H1 (cell line): ENCODE data around the gene TAMALIN. TPM values are rescaled to one million over a fixed set of nuclear protein-coding genes. Genes with fewer than 3 reads are reported as not detected.

Experiments
- CTCF ChIA-PET: fragments of 300-600 bp; sonication (Branson Sonifier 250); formaldehyde crosslinking; loops from one replicate; lab custom pipeline; 2021; ENCODE audit not compliant: partially characterized antibody; lab: Charles Lee
- POLR2A ChIA-PET: fragments of 300-600 bp; sonication (Branson Sonifier 250); formaldehyde crosslinking; loops from one replicate; lab custom pipeline; 2021; ENCODE audit warnings: inconsistent platforms; ENCODE audit not compliant: partially characterized antibody; lab: Charles Lee
- DNase-seq, 2 experiments: peaks; one replicate each; pipeline versions ENCODE4 v3.0.0 to v3.0.0-alpha.2; 2010 to 2022; ENCODE audit warnings: low spot score in 2 of 2, low read depth in 1 of 2, mixed read lengths in 1 of 2
- FAIRE-seq: peaks from 2 replicates; lab custom pipeline; 2011; peaks lifted over from hg19 to GRCh38; lab: Jason Lieb, UNC
- H2AFZ ChIP-seq: 2 replicates; pipeline ENCODE4 v1.8.1; 2012; ENCODE audit warnings: low read length, inconsistent platforms
- H2AK5ac ChIP-seq: 2 replicates; pipeline ENCODE4 v1.6.1; 2013; ENCODE audit warnings: low read depth, low read length
- H2BK120ac ChIP-seq: replicated peaks from 2 replicates; pipeline ENCODE3; 2013; ENCODE audit warnings: low read depth, low read length, inconsistent platforms
- H2BK12ac ChIP-seq: 2 replicates; pipeline ENCODE4 v1.6.1; 2013; ENCODE audit warnings: low read depth, low read length
- H2BK15ac ChIP-seq: 2 replicates; pipeline ENCODE4 v1.6.1; 2013; ENCODE audit warnings: low read length
- H2BK20ac ChIP-seq: 2 replicates; pipeline ENCODE4 v1.6.1; 2013; ENCODE audit warnings: low read length
- H2BK5ac ChIP-seq: 2 replicates; pipeline ENCODE4 v1.6.1; 2013; ENCODE audit warnings: low read depth, low read length
- H3K14ac ChIP-seq: 2 replicates; pipeline ENCODE4 v1.6.1; 2013; ENCODE audit warnings: inconsistent platforms; ENCODE audit not compliant: insufficient read length
- H3K18ac ChIP-seq: 2 replicates; pipeline ENCODE4 v1.6.1; 2013; ENCODE audit warnings: low read length; ENCODE audit errors: extremely low read depth
- H3K23ac ChIP-seq: 2 replicates; pipeline ENCODE4 v1.6.1; 2013; ENCODE audit warnings: inconsistent platforms; ENCODE audit not compliant: insufficient read length
- H3K23me2 ChIP-seq: 2 replicates; pipeline ENCODE4 v1.6.1; 2013; ENCODE audit warnings: low read depth, low read length
- H3K27ac ChIP-seq: 2 replicates; pipeline ENCODE4 v1.6.1; 2011; ENCODE audit warnings: low read depth, low read length, inconsistent platforms
- H3K27me3 ChIP-seq, 4 experiments: replicated peaks in 1 of 4; 1 replicate in 1 of 4; 2 replicates in 3 of 4; pipeline versions ENCODE4 v1.6.1 to v1.8.1; 2011 to 2013; ENCODE audit warnings: low read length in 3 of 4, mild to moderate bottlenecking in 3 of 4, inconsistent platforms in 2 of 4, mixed read lengths in 2 of 4, moderate library complexity in 1 of 4; ENCODE audit not compliant: control insufficient read depth in 3 of 4, insufficient read depth in 3 of 4; ENCODE audit errors: extremely low read depth in 1 of 4
- H3K36me3 ChIP-seq, 4 experiments: 2 replicates each; pipeline versions ENCODE4 v1.6.1 to v1.8.1; 2011 to 2013; ENCODE audit warnings: mild to moderate bottlenecking in 4 of 4, low read length in 3 of 4, moderate library complexity in 2 of 4, control low read depth in 1 of 4, inconsistent platforms in 1 of 4; ENCODE audit not compliant: insufficient read depth in 4 of 4, control insufficient read depth in 2 of 4
- H3K4ac ChIP-seq: replicated peaks from 2 replicates; pipeline ENCODE3; 2013; ENCODE audit warnings: low read length, low read depth, mixed read lengths, inconsistent platforms; ENCODE audit not compliant: insufficient read length
- H3K4me1 ChIP-seq, 4 experiments: replicated peaks in 1 of 4; 1 replicate in 1 of 4; 2 replicates in 3 of 4; pipeline versions ENCODE4 v1.6.1 to v1.8.1; 2011 to 2013; ENCODE audit warnings: low read length in 3 of 4, inconsistent platforms in 2 of 4, mixed read lengths in 1 of 4; ENCODE audit not compliant: insufficient read depth in 4 of 4, control insufficient read depth in 3 of 4
- H3K4me2 ChIP-seq, 2 experiments: 2 replicates each; pipeline versions ENCODE4 v1.6.1 to v1.8.1; 2011 to 2013; ENCODE audit warnings: low read depth in 2 of 2, low read length in 2 of 2, control low read depth in 1 of 2, inconsistent platforms in 1 of 2, mild to moderate bottlenecking in 1 of 2; ENCODE audit not compliant: insufficient read depth in 1 of 2
- H3K4me3 ChIP-seq, 4 experiments: fragments of 200-600, 300-600 bp in 1 of 4; sonication (generic), shearing (Covaris generic), sonication (Bioruptor Twin) in 1 of 4; 2 replicates each; pipeline versions ENCODE4 v1.5.1 to v1.8.1; 2011 to 2016; ENCODE audit warnings: low read length in 4 of 4, low read depth in 3 of 4, control low read depth in 2 of 4, inconsistent platforms in 2 of 4, mild to moderate bottlenecking in 2 of 4, mixed read lengths in 1 of 4, moderate library complexity in 1 of 4; ENCODE audit not compliant: insufficient read depth in 2 of 4; ENCODE audit errors: extremely low read depth in 1 of 4
- H3K56ac ChIP-seq: replicated peaks from 2 replicates; pipeline ENCODE3; 2013; ENCODE audit warnings: low read depth, mild to moderate bottlenecking, mixed read lengths, low read length, inconsistent platforms; ENCODE audit not compliant: insufficient read length
- H3K79me1 ChIP-seq: 2 replicates; pipeline ENCODE4 v1.6.1; 2013; ENCODE audit warnings: low read depth, low read length, control low read depth
- H3K79me2 ChIP-seq, 2 experiments: 2 replicates each; pipeline versions ENCODE4 v1.6.1 to v1.8.1; 2012 to 2013; ENCODE audit warnings: low read length in 2 of 2, mild to moderate bottlenecking in 2 of 2, inconsistent platforms in 1 of 2; ENCODE audit not compliant: insufficient read depth in 2 of 2, control insufficient read depth in 1 of 2
- H3K9ac ChIP-seq, 4 experiments: replicated peaks in 1 of 4; 1 replicate in 1 of 4; 2 replicates in 3 of 4; pipeline versions ENCODE4 v1.6.1 to v1.8.1; 2011 to 2013; ENCODE audit warnings: low read depth in 3 of 4, low read length in 3 of 4, control low read depth in 2 of 4, mild to moderate bottlenecking in 2 of 4, moderate library complexity in 2 of 4, inconsistent platforms in 1 of 4; ENCODE audit errors: extremely low read depth in 1 of 4
- H3K9me3 ChIP-seq, 2 experiments: 2 replicates each; pipeline versions ENCODE4 v1.6.1 to v1.8.1; 2012 to 2013; ENCODE audit warnings: mild to moderate bottlenecking in 2 of 2, moderate library complexity in 2 of 2, control low read depth in 1 of 2, inconsistent platforms in 1 of 2, low read depth in 1 of 2, low read length in 1 of 2, mixed read lengths in 1 of 2; ENCODE audit not compliant: insufficient read depth in 2 of 2
- H4K20me1 ChIP-seq, 2 experiments: replicated peaks in 1 of 2; 2 replicates each; pipeline versions ENCODE3 to v1.8.1; 2011 to 2013; ENCODE audit warnings: inconsistent platforms in 2 of 2, low read length in 2 of 2, mild to moderate bottlenecking in 1 of 2; ENCODE audit not compliant: insufficient read depth in 2 of 2, control insufficient read depth in 1 of 2
- H4K5ac ChIP-seq: 2 replicates; pipeline ENCODE4 v1.6.1; 2013; ENCODE audit warnings: low read length, low read depth, mixed read lengths, inconsistent platforms; ENCODE audit not compliant: insufficient read length
- H4K8ac ChIP-seq: 2 replicates; pipeline ENCODE4 v1.8.0; 2013; ENCODE audit warnings: mild to moderate bottlenecking, moderate library complexity, low read length, inconsistent platforms; ENCODE audit not compliant: insufficient read depth; ENCODE audit errors: extremely low read depth
- H4K91ac ChIP-seq: replicated peaks from 2 replicates; pipeline ENCODE3; 2013; ENCODE audit warnings: low read length, mixed read lengths, inconsistent platforms; ENCODE audit not compliant: insufficient read length
- CHD2 ChIP-seq: IDR thresholded peaks from 2 replicates; pipeline ENCODE4 v1.6.1; 2012; ENCODE audit warnings: low read length, improper control_type of control experiment
- POLR2A ChIP-seq, 2 experiments: IDR thresholded peaks; 1 replicate in 1 of 2; 2 replicates in 1 of 2; pipeline ENCODE4 v1.6.1; 2011; ENCODE audit warnings: low read depth in 2 of 2, low read length in 2 of 2, mild to moderate bottlenecking in 2 of 2; ENCODE audit errors: control extremely low read depth in 1 of 2
- SP4 ChIP-seq: IDR thresholded peaks from 2 replicates; pipeline ENCODE4 v1.6.1; 2012; ENCODE audit warnings: low read length, inconsistent platforms
- WGBS, 2 experiments: shearing (Covaris generic) in 1 of 2; methylation state at CpG; one replicate each; pipeline versions ENCODE4 v1.1.6 to v1.1.7; 2013 to 2015; ENCODE audit warnings: low lambda C conversion rate in 2 of 2, mixed read lengths in 2 of 2, inconsistent platforms in 1 of 2, low coverage in 1 of 2, missing lambda C conversion rate in 1 of 2; ENCODE audit not compliant: insufficient replicate concordance in 2 of 2, insufficient coverage in 1 of 2, insufficient read length in 1 of 2; ENCODE audit errors: extremely low coverage in 1 of 2, missing lambda C conversion rate in 1 of 2; 5-methylcytosine and 5-hydroxymethylcytosine counted together
- polyA plus RNA-seq, 7 experiments: library from polyadenylated mRNA; depleted of rRNA in 3 of 7; stranded (reverse) in 5 of 7; unstranded in 2 of 7; fragments of >200 nt in 5 of 7; fragments of 200-250 nt in 2 of 7; gene quantifications; 1 replicate in 5 of 7; 2 replicates in 1 of 7; 4 replicates in 1 of 7; pipeline versions ENCODE4 v1.2.1 to v1.2.3, GENCODE V29; 2011 to 2013; ENCODE audit warnings: missing spikeins in 2 of 7, mixed read lengths in 2 of 7
- total RNA-seq: library from RNA; stranded (reverse); fragmentation: NEBNext Ultra II Directional; extraction: Animal tissue kit (Norgen Biotek cat#: 25700); gene quantifications from 2 replicates; pipeline ENCODE4 v1.2.1, GENCODE V29; 2021

Gene TAMALIN
- total and polyA plus RNA-seq, 2 of the 8 experiments (the other 6 are each of a cell fraction or from before 2014, with no cell fraction given), result 2.6 to 4.9 TPM

GRCh38 chr12:52023976-52024688 lies 17.4 kb downstream of the TAMALIN start:
- Histone ChIP-seq H3K36me3 (no peaks in the 10 kb centered on the region), H4K5ac (no peak overlapping the region), H3K79me2 (no peaks in the 10 kb centered on the region), H3K27me3 (peaks cover 2 to 27% (median 16%) of the 10 kb centered on the region in 4 experiments), H3K9ac (no peak overlapping the region; a peak in 1 of 7 replicates), H3K18ac (peak overlapping the region; percentile 55), H3K23ac (no peak overlapping the region), H3K56ac (no peak overlapping the region), H2AK5ac (no peak overlapping the region), H3K79me1 (no peaks in the 10 kb centered on the region), H4K91ac (peak overlapping the region; percentile 66), H3K4me2 (peak overlapping the region; percentile 82 to 95), H2BK120ac (no peak overlapping the region), H4K8ac (no peak overlapping the region), H2AFZ (0 out of 2 replicates have a peak overlapping the region, but pooled peaks have one; percentile 79), H4K20me1 (no peaks in the 10 kb centered on the region), H3K23me2 (peaks cover 7% of the 10 kb centered on the region), H2BK20ac (no peak overlapping the region), H2BK12ac (no peak overlapping the region), H3K27ac (no peak overlapping the region), H3K14ac (no peak overlapping the region), H3K4me3 (peak overlapping the region in 3 of 4 experiments; percentile 45 to 71 (median 52); a peak in 5 of 8 replicates), H3K9me3 (no peaks in the 10 kb centered on the region), H3K4ac (no peak overlapping the region), H2BK15ac (0 out of 2 replicates have a peak overlapping the region, but pooled peaks have one; percentile 83), H3K4me1 (peaks cover 0 to 26% (median 7%) of the 10 kb centered on the region in 4 experiments; a peak in 6 of 7 replicates), H2BK5ac (no peak overlapping the region)
- DNase-seq (no peak), FAIRE-seq (no peak)
- 36% methylated on average over 17 of the region's 20 CpGs; no CpG with 5 or more reads in 1 of the 2 experiments for WGBS, 2 experiments
- ChIA-PET CTCF (interaction anchor here (0.7 to 22.7 kb wide), 20 partner anchors 8 to 653 kb away, joined by 3 to 1249 read pairs (median 10); partner anchors contain the start of genes ATG101, NR4A1, SMIM41 and TAMALIN), POLR2A (interaction anchor here (0.7 to 13.1 kb wide), 13 partner anchors 9 to 1722 kb away, joined by 3 to 82 read pairs (median 8); partner anchors contain the start of genes ATG101, NR4A1, SMIM41 and TAMALIN)
- TF ChIP-seq CHD2 (peak; percentile 4; the same call in 1 of the 2 replicates), POLR2A (IDR thresholded peaks at IDR 0.05; ENCODE audit: control extremely low read depth in 1 of 2, low read depth in 2 of 2, low read length in 2 of 2) (no peak), SP4 (peak; percentile 2; the same call in 1 of the 2 replicates)
